HG03565 (cell line): ENCODE measurements around the gene SEMA4A.
A peak's percentile ranks its signal among the peaks of the same experiment; 100 is the strongest.

Source experiments
- ATAC-seq: cut with Tn5 transposase; IDR thresholded peaks from one replicate; pipeline ENCODE4 v1.9.1; 2021; ENCODE audit warnings: mild to moderate bottlenecking, moderate library complexity; ENCODE audit not compliant: unreplicated experiment

Gene SEMA4A

DNA sequence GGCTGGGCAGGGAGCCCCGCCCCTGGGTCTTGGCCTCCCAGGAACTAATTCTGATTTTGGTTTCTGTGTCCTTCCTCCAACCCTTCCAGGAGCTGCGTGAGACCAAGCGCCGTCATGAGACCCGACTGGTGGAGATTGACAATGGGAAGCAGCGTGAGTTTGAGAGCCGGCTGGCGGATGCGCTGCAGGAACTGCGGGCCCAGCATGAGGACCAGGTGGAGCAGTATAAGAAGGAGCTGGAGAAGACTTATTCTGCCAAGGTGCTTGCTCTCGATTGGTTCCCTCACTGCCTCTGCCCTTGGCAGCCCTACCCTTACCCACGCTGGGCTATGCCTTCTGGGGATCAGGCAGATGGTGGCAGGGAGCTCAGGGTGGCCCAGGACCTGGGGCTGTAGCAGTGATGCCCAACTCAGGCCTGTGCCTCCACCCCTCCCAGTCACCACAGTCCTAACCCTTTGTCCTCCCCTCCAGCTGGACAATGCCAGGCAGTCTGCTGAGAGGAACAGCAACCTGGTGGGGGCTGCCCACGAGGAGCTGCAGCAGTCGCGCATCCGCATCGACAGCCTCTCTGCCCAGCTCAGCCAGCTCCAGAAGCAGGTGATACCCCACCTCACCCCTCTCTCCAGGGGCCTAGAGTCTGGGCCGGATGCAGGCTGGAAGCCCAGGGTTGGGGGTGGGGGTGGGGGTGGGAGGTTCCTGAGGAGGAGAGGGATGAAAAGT is 18.5 kb upstream of the SEMA4A start:
- no peak for ATAC-seq

- no peak for ATAC-seq
Observed at GRCh38 chr1:156135930-156136871, 17.2 kb upstream of the SEMA4A start.

DNA sequence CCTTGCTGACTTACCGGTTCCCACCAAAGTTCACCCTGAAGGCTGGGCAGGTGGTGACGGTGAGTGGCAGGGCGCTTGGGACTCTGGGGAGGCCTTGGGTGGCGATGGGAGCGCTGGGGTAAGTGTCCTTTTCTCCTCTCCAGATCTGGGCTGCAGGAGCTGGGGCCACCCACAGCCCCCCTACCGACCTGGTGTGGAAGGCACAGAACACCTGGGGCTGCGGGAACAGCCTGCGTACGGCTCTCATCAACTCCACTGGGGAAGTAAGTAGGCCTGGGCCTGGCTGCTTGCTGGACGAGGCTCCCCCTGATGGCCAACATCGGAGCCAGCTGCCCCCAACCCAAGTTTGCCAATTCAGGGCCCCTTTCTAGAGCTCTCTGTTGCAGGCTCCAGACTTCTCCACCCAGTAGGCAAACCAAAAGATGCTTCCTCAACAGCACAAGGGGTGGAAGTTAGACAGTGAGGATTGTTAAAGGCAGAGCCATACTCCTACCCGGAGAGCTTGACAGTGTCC is 16.4 kb upstream of the SEMA4A start:
- no peak for ATAC-seq

GRCh38 chr1:156138458-156138867 is 14.9 kb upstream of the SEMA4A start:
- ATAC-seq, result no peak

DNA sequence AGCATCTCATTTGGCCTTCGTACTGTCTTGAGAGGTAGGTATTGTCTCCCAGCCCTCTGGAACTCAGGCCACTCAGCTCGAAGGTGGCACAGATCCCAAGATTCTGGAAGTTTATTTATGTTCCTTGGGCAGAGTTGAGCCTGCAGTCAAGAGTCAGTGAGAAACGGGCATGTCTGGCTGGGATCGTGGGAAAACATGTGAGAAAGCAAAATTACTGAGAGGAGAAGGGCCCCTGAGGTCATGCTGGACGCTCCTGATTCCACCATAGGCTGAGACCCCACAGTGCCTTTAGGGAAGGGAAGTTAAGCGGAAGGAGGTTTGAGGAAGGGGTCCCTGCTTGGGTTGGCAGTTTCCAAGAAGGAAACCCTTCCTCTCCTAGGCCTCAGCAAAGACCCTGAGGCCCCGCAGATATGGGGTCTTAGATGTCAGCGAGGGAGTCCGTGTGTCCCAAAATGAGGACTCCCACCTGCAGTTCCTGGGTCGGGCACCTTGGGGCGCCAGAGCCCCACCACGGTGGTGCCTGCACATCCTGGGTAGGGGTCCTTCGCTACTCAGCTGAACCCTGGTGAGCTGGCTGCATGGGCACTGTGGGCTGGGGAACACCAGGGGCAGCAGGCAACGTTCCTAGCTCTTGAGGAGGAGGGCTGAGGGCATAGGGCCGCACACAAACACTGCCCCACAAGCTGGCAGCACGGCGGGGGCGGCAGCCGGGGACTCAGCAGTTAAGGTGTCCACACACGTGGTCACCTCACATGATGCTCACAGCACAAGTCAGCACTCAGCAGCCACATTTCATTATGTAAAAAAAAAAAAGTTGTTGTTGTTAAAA is 12.3 kb upstream of the SEMA4A start:
- ATAC-seq, result no peak

- ATAC-seq, result no peak
Observed at GRCh38 chr1:156143765-156144489, 9.5 kb upstream of the SEMA4A start.

DNA sequence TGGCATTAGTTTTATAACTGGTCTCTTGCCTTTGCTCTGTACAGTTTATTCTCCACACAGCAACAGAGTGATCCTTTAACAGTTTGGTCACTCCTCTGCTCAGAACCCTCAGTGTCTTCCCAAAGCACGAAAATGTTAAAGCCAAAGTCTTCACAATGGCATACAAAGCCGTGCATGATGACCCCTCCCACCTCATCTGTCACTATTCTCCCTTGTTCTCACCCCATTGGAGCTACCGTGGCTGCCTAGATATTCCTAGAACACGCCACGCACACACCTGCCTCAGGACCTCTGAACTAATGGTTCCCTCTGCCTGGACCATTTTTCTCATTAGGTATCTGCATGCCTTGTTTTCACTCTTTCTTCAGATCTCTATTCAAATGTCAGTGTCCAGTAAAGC is 8.6 kb upstream of the SEMA4A start:
- ATAC-seq, result no peak

DNA sequence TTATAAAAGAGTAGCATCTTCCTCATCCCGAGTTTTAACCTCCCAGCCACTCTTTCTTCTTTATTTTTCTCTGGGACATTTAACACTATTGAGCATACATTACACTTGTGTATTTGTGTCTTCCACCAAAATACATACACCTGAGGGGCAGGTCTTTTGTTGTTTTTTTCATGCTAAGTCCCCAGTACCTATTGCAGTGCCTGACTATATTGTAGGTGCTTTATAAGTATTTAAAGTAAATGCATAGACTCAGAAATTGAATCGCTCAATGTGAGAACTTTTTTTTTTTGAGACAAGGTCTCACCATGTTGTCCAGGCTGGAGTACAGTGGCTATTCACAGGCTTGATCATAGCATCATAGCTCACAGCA is 7.8 kb upstream of the SEMA4A start:
- no peak for ATAC-seq

- ATAC-seq, result no peak
Observed at GRCh38 chr1:156146020-156146768, 7.2 kb upstream of the SEMA4A start.

DNA sequence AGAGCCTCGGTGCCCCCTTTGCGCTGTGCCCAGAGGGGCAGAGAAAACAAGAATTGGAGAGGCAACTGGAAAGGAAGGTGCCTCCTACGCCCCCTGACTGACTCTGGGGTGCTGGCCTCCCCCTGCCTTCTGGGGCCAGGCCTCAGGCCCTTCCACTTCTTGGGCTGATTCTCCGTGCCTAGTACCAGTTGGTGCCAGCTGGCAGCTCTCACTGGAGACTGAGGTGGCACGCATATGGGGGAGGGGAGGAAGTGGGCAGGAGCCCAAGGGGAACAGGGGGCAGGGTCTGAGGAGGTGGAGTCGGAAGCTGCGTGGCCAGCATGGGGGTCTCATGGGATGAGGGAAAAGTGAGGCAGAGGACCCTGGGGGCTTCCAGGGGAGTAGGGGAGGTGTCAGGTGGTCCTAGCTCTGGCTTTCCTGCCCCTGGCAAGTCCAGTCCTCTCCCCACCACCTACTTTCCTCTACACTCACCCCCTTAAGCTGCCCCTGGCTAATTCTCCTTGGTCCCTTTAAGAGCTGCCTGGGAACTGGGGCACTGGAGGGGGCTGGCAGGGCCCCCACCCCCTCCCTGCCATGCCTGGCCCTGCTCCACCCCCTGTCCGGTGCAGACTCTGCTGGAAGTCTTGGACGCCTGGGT is 6.5 kb upstream of the SEMA4A start:
- ATAC-seq, result no peak

DNA sequence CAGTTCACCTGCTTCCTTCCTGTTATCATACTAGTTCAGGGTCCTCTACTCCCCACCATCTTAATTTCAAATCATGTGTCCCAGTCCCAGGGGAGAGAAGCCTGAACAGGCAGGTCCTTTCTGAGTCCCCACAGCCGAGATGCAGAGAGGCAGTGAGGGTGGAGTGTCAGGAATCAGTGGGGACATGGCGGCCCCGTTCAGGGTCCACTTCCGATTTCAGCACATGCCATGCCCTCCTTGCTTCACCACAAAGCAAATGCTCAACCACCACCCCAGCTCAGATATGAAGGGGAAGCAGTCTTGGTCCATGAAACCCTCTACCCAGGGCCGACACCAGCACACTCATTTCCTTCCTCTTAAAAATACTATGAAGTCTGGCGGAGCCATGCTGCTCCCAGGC is 5.2 kb upstream of the SEMA4A start:
- no peak for ATAC-seq

DNA sequence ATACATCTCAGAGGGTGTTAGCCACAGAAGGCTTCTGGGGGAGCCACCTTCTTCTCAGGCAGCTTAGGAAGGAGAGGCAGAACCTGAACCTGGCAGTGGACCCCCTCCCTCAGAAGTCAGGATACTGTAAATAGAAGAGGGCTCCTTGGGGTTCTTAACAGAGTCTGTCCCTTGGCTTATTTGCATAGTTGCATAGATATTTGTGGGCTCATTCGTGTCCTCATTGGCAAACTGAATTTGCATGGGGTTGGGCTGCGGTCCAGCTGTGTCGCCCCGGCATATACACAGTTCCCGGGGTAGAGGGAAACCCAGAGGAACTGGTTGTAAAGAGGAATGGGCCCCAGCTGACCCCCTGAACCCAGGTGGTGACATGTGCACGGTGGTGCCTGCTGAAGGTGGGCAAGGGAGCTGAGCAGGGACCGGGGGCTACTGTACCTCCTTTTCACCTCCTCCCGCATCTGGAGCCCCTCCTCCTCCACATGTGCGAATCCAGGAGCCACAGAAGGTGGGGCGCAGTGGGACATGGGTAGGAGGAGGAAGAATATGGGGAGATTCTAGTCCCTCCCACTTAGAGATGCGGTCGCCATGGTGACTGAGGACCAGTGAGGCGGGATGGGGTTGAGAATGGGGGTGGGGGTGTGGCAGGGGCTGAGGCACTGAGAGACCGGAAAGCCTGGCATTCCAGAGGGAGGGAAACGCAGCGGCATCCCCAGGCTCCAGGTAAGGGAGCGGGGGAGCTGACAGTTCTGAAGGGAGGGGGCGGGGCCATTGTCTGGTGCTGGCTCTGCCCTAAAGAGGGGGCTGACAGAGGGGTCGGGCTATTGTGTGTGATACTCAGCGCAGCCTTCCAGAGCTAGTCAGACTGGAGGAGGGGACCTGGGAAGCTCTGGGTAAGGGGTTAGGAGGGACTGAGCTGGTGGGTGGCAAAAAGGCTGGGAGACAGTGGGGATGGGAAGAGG is 3.7 kb upstream of the SEMA4A start:
- peak; percentile 35 for ATAC-seq

DNA sequence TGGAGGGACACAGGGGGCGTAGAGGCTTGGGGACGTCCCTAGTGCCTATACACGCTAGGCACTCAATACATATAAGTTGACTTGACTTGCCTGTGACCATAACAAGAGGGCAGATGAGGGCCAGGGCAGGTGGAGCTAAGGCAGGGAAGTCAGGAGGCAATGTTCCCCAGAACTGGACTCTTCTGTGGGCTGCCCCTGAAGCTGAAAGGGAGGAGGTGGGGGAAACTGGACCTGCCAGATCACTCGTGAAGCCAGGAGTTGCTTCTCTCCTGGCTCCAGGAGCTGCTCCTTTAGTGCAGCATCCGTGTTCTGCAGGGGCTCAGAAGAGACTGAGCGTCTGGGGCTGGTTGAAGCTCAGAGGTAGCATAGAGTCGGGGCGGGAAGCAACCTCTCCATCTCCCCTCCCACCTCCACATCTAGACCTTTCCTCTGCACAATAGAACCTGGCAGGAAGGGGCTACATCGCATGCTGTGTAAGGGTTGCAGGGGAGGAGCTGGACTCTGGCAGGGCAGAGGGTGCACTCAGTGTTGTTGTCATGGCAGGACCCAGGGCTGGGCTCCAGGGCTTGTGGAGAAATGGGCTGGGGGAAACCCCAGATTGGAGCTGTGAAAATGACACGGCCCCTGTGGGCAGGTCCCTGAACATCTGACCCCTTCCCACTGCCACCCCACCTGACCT is 2.9 kb upstream of the SEMA4A start:
- no peak for ATAC-seq

DNA sequence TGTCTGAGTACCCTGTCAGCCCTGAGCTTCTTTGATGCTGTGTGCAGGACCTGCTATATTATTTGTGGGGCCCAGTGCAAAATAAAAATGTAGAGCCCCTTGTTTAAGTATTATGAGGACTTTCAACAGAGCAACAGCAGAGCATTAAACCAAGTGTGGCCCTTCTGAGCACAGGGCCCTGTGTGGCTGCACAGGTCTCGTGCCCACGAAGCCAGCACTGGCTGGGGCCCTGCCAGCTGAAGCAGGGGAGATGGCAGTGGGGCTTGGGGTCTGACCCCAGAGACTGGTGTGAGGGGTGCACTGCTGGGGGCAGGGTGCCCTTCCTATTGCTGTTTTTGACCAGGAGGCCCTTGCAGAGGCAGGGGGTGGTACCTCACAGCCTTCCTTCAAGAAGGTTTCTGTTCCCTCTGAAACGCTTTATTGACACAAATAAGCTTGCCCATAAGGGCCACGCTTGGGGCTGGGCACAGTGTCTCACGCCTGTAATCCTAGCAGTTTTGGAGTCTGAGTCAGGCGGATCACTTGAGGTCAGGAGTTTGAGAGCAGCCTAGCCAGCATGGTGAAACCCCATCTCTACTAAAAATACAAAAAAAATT is 2.2 kb upstream of the SEMA4A start:
- no peak for ATAC-seq

DNA sequence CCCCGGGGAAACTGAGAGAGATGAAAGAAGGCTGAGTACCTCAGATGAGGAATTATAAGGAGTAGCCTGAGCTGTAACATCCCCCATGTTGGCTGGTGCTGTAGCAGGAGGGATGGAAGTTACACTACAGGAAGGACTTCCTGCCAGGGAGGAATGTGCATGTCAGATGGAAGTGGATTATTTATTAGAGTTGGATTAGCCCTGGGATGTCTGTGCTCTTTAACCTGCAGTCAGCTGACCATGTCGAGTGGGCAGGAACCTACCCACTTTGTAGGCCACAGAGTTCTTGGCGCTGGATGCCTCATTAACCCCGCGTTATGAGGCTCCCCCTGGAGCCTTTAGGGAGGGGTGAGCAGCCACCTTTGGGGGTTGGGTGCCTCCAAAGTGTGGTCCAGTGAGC is 757 bp upstream of the SEMA4A start:
- ATAC-seq, result no peak

DNA sequence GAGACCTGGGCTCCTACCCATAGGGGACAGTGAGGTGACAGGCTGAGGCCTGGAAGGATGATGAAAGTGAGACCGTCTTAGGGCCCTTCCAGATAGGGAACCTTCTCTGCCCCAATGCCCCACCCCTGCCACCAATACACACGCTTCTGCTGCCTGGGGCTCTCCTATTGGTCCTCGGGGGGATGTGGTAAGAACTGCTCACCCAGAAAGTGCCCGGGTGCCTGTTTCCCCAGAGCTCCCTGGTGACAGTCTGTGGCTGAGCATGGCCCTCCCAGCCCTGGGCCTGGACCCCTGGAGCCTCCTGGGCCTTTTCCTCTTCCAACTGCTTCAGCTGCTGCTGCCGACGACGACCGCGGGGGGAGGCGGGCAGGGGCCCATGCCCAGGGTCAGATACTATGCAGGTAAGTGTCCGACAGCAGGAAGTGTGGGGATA is 948 bp downstream of the SEMA4A start:
- ATAC-seq, result no peak
